Measurements from ENCODE around the gene PUM1.

The PUM1 gene

DNA sequence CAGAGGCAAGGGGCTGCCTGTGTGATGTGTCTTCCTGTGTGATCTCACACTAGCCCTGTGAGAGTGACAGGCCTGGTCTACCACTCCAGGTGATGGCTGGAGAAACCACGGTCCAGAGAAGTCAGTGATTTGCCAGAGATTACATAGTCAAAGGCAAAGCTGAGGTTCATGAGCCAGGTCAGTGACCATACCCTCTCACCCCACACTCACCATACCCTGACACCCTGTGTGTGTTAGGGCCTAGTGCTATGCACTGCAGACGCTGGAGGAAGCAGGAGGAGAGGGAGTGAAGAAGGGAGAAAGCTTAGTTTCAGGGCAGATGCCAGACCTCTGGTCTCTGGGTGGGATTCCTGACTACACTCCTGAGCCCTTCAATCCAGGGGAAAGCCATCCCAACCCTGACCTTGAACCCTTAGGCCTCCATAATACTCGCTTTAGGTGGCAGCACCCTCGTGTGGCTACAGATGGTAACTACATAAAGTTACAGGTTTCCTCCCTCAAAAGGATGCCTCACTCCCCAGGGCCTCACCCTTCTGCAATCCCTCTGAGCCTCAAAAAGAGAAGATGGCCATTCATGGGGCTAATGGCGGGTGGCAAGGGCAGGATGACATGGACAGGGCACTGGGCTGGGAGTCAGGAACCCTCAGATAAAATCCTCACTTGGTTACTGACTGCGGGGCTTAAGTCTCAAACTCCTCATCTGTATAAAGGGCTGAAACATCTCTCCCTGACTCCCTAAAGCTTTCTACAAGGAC is 136.2 kb downstream of the PUM1 start:
- DNase-seq (ENCODE audit: low read depth in 2 of 2) = peak; percentile 23 to 25

DNA sequence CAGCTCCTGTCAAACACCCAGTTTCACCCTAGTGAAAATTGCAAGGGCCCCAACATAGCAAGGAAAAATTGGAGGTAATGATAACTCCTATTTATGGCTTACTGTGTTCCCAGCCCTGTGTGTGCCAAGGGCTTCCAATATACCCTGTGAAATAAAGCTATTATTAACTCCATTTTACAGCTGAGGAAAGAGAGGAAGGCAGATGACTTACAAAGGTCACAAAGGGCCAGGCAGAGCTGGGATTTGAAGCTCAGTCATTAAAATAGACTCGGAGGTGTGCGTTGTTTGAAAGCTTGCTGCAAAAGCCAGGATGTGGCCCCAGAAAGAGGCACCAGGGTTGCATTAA is 136.8 kb downstream of the PUM1 start:
- no peak for DNase-seq (ENCODE audit: low read depth in 2 of 2)

DNA sequence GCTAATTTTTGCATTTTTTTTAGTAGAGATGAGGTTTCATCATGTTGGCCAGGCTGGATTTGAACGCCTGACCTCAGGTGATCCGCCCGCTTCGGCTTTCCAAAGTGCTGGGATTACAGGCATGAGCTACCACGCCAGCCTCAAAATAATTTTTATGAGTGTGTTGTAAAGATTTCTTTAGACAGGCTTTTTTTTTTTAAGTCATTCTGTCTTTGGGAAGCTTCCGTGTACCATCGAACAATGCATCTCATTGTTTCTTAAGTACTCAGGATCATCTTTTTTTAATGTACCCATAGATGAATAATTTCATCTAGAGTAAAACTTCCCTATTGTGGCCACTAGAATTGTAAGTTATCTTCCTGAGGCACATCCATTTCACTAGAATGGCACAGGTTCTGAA is 137.3 kb downstream of the PUM1 start:
- no peak for DNase-seq (ENCODE audit: low read depth in 2 of 2)

DNA sequence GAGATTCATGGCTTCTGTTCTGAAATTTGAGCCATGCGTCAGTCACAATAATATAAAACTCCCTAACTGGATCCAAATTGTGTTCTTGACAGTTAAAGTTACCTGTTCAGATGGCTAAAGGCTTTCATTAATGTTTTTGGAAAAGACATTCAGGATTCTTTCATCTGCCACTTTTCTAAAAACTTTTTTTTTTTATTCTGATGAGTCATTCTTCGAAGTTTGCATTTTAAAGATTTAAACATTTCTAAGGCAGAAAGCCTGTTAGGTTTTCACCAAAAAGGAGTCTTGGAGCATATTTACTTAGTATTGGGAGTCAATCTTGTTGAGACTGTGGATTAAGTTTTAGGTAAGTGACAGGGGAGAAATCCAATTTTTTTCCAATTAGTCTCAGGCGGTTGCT is 138.1 kb downstream of the PUM1 start:
- no peak for DNase-seq (ENCODE audit: low read depth in 2 of 2)

DNA sequence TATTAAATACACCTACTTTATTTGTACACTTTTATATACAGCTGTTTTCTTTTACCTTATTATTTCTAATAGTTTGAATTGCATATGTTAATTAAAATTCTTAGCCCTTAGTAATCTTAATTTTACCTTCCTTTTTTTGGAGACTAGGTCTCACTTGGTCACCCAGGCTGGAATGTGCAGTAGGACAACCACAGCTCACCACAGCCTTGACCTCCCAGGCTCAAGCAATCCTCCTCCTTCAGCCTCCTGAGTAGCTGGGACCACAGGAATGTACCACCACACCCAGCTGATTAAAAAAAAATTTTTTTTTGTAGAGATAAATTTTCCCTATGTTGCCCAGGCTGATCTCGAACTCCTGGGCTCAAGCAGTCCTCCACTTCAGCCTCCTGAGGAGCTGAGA is 141.9 kb downstream of the PUM1 start:
- DNase-seq (ENCODE audit: low read depth in 2 of 2) = no peak

DNA sequence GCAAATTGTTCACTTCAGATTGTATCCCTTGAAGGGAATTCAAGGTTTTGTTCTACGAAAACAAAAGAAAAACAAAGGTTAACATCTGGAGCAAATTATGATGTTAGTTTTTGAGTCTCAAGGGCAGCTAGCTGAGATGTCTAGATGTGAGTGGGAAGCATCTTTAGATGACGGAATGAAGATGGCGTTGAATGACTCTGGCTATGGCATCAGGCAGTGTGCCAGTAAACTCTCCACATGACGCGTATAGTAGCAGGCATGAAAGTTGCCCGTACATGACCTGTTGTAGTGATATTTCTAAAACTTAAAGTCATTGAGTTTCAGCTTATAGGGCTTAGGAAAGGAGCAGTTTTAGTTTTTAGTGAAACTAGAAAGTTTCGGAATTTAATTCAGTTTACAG is 144.7 kb downstream of the PUM1 start:
- DNase-seq (ENCODE audit: low read depth in 2 of 2) = no peak

DNA sequence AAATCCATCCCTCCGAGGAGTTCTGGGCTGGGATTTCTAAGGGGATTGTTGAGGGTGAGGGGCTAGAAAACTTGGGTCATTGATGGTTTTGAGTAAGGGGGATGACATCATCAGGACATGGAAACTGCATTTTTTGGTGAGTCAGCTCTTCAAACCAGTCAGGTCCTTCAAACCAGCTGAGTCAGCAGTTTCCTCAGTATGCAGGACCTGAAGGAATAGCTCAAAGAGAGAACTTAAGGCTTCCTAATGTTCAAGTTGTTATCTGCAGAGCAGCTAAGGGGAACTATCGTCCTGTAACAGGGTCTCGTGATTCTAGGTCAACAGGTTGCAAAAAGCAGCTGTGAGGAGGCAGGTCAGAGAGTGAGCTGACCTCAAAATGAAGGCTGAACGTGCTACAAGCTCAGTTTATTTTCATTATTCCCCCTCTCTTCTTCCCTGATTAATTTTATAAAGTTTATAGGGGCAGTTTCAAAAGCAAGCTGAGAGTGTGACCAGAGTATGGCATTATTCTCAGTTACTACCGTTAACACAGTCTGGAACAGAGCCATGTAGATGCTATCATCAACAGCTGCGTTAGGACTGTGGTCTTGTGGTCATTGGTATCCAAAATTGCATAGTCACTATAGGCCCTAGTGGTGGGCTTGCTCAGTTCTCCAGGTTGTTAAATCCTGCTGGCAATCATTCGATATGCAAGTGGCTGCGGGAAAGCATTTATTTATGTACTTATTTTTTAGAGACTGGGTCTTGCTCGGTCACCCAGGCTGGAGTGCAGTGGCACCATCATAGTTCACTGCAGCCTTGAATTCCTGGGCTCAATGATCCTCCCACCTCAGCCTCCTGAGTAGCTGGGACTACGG is 146.3 kb downstream of the PUM1 start:
- no peak for DNase-seq (ENCODE audit: low read depth in 2 of 2)

DNA sequence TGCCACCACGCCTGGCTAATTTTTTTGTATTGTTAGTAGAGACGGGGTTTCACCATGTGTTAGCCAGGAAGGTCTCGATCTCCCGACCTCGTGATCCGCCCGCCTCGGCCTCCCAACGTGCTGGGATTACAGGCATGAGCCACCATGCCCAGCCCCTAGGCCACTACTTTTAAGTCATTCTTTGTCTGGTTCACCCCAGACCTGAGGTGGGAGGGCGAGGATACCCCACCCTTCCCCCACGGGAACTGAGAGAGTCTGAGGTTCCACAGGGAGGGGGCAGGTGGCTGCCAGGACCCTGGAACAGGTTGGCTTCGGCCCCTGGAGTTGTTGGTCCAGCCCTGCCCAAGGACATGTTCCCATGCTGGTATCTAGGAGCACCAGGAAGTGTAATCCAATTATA is 149.2 kb downstream of the PUM1 start:
- no peak for DNase-seq (ENCODE audit: low read depth in 2 of 2)

DNA sequence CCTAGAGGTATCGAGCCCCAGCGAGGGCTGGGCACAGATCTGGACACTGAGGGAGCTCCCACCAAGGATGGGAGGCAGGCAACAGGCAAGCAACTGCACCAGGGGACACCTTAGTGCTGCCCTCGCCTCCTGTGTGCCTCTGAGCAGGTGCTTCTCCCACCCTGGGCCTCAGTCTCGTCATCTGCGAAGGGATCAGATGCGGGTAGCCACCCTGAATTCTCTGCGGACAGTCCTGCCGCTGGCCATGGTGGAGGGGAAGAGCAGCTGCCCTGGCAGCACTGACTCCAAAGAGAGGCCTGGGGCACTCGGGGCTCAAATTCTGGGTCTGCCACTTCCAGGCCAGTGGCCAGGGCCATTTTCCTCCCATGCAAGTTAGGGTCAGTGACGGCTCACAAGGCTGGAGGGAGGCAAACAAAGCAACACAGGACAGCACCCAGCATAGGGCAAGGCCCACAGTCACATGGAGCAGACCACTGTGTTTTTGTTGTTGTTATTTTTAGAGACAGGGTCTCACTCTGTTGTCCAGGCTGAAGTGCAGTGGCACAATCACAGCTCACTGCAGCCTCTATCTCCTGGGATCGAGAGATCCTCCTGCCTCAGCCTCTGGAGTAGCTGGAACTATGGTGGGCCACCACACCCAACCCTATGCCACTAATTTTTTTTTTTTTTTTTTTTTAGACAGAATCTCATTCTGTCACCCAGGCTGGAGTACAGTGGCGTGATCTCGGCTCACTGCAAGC is 149.9 kb downstream of the PUM1 start:
- no peak for DNase-seq (ENCODE audit: low read depth in 2 of 2)

DNA sequence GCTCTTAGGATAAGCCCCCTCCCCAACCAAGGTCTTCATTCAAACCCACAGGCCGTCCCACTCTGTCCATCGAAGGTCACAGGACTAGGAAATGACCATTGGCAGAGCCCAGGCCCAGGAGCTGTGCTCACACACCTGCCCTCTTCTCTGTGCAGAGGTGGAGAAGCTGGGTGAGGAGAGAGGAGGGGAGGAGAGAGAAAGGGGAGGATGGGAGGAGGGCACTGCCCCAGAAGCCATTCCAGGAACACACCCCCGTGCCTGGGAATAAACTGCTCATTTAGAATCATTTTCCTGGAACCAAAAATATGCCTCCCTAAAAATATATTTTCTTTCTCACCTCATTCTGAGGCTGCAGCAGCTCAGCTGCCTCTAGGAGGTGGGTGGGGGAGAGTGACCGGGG is 150.6 kb downstream of the PUM1 start:
- no peak for DNase-seq (ENCODE audit: low read depth in 2 of 2)

DNA sequence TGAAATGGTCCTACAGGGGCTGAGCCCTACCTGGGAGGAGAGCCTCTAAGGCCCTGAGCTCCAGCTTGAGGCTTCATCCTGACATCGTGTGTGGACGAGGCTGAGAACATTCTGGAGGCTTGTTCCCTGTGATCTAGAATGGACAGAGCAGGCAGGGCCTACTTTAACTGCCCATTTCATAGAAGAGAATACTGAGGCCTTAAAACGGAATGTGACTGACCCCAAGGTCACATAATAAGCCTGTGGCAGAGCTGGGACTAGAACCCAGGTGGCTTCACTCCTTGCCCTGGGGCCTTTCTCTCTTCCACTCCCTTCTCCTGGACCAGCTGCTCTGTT is 151.0 kb downstream of the PUM1 start:
- DNase-seq (ENCODE audit: low read depth in 2 of 2) = no peak

DNA sequence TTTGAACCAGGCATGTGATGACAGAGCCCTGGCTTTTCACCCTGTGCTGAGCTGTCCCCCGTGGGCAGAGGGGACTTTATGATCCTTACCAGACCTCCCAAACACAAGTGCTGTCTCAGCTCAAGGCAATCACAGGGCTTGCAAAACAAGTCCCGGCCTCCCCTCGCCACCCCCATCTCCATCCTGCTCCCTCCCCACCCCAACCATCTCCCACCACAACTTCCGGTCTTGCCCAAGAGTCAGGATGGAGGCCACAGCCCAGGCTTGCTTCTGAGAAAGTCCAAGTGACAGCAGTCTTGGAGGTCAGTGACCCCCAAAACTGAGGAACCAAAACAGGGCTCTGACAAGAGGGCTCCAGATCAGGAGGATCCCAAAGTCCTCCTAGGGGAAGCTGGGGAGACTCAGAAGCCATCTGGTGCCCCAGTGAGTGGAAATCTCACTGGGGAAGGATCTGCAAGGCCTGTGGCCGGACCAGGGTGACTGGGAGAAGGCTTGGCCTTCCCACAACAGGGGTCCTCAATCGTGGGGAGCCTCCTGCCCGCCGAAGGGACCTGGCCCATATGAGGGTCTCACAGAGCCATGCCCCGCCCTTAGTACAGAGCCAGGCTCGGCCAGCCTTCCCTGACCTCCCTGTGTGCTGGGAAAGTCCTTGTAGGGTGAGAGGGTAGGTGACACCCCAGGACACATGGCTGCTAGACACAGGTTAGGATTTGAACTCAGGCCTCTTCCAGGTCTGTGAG is 152.4 kb downstream of the PUM1 start:
- no peak for DNase-seq (ENCODE audit: low read depth in 2 of 2)

DNA sequence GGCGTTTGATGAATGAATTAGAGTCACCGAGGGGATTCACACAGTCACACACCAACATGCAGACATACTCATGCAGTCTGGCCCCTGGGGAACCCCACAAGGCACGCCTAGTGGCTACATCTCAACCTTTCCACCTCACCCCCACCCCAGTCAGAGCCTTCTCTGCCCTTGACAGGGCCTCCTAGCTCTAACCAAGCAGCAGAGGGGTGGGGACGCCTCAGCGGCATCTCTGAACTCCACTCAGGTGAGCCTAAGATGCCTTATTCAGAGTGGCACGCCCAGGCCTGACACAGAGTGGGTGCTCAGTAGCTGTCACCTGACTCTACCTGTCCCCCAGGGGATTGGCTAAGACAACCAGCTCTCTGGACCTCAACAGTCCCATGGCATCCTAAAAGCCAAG is 153.3 kb downstream of the PUM1 start:
- DNase-seq (ENCODE audit: low read depth in 2 of 2) = no peak

DNA sequence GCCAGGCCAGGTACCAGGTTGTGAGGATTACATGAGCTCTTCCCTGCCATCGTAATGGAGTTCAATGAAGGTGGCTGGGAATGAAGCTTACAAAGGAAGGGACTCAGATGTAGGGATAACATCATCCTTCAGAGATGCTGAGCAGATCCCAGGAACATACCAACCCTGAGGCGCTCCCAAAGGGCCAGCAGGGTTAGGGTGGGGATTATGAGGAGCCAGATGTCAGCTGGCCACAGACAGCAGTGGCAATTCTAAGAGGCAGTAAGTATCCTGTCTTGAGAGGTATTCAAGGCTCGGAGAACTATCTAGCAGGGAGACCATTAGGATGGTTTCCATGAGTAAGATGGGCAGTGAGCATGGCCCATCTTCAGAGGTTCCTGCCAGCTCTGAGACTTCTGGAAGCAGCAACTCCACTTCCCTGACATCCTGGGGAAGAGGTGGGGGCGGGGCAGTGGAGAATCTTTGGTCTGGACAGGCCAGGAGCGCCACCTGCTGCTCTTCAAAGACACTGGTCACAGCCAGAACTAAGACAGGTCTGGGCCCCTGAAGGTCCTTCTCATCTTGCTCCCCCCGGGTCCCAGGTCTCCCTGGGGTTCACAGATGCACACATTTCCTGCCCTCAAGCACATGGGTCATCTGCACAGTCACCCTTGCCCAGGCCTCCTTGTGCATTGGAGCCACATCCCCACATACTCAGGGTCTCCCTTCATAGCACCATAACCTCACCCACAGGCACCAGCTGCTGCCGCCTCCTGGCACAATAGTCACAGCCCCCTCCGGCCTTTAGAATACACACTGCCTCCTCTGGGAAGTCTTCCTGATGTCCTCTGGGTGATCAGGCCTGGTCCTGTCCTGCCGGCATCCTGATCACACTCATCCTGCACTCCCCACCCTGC is 154.2 kb downstream of the PUM1 start:
- DNase-seq (ENCODE audit: low read depth in 2 of 2) = peak; percentile 34 to 55

DNA sequence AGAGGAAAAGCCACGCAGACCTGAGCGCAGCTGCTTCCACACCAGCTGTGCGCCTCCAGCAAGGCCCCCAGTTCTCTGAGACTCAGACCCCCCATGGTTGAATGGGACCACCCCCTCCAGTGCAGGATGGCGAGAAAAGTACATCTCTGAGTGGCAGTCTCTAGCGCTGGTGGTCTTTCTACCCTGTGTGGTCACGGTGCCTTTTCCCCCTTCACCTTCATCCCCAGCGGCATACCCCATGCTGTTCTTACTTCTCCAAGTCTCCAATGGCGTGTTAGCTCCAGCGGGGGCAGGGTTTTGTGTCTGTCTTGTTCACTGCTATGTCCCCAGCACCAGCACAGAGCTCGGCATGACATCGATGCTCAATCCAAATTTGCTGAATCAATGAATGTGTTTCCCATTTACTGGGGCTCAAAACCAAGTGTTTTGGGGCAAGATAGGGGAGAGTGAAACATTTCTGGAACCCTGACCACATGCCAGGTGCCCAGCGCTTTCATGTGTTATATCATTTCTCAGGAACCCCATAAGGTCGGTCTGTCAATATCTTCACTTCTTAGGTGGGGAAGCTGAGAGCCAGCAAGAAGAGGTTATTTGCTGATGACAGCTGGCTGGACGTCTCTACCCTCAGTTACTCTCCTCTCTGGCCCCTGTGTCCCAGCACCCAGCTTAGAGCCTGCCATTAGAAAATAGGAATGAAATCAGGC is 156.0 kb downstream of the PUM1 start:
- DNase-seq (ENCODE audit: low read depth in 2 of 2) = no peak

DNA sequence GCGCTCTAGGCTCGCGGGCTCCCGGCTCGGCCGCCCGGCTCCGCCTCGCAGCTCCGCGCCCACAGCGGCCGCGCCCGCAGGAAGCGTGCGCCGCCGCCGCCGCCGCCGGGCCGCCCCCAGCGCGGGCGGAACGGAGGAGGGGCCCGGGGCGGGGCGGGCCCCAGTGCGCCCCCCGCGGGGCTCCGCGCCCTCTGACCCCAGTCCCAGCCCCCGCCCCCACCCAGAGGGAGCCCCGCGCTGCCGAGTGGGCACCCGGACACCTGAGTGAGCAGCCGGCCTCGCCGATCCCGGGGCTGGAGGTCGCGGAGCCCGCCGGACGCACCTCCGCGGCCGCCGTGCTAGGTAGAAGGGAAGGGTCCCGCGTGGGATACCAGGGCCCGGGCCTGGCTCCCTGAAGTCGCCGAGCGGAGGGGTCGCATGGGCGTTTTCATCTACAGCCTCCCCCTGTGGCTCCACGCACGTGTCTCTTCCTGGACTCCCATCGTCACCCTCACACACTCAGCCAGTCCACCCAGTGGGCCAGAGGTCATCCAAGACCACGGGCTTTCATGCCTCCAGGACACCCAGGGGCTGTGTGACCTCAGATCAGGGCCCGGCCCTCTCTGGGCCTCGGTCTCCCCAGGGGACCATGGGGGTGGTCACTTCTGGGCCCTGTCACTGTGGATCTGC is 156.7 kb downstream of the PUM1 start, which contains the start of gene SDC3:
Gene SDC3 (minus strand): TSS at position 63 of the 669 bp plus-strand sequence. CDS start 172 bp downstream, outside the sequence.
- no peak for DNase-seq (ENCODE audit: low read depth in 2 of 2)

DNA sequence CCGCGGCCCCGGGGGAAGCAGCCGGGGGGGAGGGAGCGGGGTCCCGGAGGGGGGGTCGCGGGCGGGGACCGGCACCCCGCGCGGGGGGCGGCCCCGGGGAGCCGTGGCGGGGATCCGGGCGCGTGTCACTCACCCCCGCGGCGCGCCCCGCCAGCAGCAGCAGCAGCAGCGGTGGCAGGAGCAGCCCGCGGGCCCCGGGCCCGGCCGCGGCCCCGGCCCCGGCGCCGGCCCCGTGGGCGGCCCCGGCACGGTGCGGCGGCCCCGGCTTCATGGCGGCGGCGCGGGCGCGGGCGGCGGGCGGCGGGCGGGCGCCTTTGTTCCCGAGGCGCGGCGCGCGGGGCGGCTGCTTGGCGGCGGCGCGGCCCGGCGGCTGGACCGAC is 157.2 kb downstream of the PUM1 start:
- DNase-seq (ENCODE audit: low read depth in 2 of 2) = no peak

DNA sequence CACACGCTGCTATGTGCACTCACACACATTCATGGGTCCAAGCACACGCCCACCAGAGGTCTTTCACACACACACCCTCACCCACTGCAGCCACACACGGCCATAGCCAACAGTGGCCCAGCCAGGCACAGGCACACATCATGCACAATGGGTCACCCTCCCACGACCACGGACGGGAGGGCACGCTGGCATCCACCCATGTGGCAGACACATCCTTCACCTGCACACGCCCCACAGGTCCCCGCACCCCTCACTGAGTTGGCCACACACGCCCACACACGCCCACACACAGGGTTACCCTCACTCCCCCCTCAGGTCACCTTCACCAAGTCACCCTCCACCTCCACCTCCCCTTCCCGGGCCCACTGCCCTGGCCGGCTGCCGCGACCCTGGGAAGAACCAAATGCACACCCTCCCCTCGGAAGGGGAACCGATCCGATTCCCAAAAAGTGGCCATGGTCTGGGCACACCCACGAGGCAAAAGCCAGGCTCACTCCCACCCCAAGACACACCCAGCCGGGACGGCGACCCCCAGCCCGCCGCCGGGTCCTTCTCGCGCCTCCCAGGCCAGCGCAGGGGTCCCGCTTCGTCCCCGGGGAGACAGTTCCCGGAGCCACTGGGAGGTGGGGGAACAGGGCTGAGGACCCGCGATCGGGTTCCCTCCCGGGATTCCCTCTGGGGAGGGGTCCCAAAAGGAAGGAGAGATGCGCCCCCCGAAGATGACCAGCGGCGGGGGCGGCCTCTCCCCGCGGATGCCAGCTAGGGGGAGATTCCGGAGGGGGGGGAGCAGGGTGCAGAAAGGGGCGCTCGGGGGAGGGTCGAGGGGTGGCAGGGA is 157.8 kb downstream of the PUM1 start:
- no peak for DNase-seq (ENCODE audit: low read depth in 2 of 2)
